Measurements from ENCODE around the gene GNGT2.

The GNGT2 gene

GRCh38 chr17:49156256-49156655 lies 54.1 kb downstream of the GNGT2 start:
- TF ChIP-seq, protein P1, sequence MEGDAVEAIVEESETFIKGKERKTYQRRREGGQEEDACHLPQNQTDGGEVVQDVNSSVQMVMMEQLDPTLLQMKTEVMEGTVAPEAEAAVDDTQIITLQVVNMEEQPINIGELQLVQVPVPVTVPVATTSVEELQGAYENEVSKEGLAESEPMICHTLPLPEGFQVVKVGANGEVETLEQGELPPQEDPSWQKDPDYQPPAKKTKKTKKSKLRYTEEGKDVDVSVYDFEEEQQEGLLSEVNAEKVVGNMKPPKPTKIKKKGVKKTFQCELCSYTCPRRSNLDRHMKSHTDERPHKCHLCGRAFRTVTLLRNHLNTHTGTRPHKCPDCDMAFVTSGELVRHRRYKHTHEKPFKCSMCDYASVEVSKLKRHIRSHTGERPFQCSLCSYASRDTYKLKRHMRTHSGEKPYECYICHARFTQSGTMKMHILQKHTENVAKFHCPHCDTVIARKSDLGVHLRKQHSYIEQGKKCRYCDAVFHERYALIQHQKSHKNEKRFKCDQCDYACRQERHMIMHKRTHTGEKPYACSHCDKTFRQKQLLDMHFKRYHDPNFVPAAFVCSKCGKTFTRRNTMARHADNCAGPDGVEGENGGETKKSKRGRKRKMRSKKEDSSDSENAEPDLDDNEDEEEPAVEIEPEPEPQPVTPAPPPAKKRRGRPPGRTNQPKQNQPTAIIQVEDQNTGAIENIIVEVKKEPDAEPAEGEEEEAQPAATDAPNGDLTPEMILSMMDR (IDR thresholded peaks at IDR 0.05; ENCODE audit: low read length, missing control alignments) = no peak
- H3K4me3 ChIP-seq (replicated peaks; ENCODE audit: low read depth, low read length) = no peak overlapping the region
- DNase-seq (ENCODE audit: low read depth) = no peak

Measured in fibroblast of pulmonary artery (primary cell).